Measurements from ENCODE around the gene SMIM5. TPM values are rescaled to one million over a fixed set of nuclear protein-coding genes. Genes with fewer than 3 reads are reported as not detected.
A peak's percentile ranks its signal among the peaks of the same experiment; 100 is the strongest.

The SMIM5 gene
- total RNA-seq, 1 experiment from 2014 or later: 0.09 TPM

DNA sequence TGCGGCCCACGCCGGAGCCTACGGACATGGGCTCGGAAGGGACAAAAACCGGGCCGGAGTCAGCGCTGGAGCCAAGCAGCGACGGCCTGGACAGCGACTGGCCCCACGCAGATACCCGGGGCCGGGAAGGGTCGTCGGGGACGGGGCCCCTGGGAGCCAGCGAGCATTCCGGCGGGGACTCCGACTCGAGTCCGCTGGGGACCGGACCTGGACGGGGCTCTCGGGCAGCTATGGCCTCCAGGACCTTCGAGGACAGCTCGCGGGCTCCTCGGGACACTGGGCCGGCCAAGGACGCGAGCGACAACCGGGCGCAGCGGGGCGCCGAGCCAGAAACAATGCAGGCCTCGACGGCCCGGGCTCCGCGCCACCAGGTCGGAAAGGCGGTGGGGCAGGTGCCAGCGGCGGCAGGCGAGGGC lies 44.6 kb upstream of the SMIM5 start:
- intact Hi-C loops (cut with micrococcal nuclease): loop anchor here (2.0 kb wide), 2 partner anchors 72 to 162 kb away; partner anchors contain the start of gene TSEN54
- ChIA-PET CTCF (interaction anchor here (0.6 to 1.3 kb wide), 2 partner anchors 44 to 46 kb away, joined by 3 read pairs; partner anchors contain the start of gene SMIM5), POLR2A (interaction anchor here (0.7 to 0.9 kb wide), 2 partner anchors 62 to 72 kb away, joined by 3 read pairs; partner anchors contain the start of gene TSEN54)
- BruUV-seq (replicated peaks): no TSS peak
- no peak for DNase-seq (ENCODE audit: unreplicated experiment)
- Mint-ChIP-seq H3K27me3 (ENCODE audit: insufficient read depth, unreplicated experiment) (no peaks in the 10 kb centered on the region), H3K4me3 (ENCODE audit: unreplicated experiment) (no peak overlapping the region), H3K36me3 (ENCODE audit: insufficient read depth, unreplicated experiment) (no peaks in the 10 kb centered on the region), H3K9me3 (ENCODE audit: unreplicated experiment) (no peaks in the 10 kb centered on the region), H3K4me1 (ENCODE audit: insufficient read depth, unreplicated experiment) (no peaks in the 10 kb centered on the region), H3K27ac (ENCODE audit: low read depth, unreplicated experiment) (no peak overlapping the region)
- TF ChIP-seq, protein P1, sequence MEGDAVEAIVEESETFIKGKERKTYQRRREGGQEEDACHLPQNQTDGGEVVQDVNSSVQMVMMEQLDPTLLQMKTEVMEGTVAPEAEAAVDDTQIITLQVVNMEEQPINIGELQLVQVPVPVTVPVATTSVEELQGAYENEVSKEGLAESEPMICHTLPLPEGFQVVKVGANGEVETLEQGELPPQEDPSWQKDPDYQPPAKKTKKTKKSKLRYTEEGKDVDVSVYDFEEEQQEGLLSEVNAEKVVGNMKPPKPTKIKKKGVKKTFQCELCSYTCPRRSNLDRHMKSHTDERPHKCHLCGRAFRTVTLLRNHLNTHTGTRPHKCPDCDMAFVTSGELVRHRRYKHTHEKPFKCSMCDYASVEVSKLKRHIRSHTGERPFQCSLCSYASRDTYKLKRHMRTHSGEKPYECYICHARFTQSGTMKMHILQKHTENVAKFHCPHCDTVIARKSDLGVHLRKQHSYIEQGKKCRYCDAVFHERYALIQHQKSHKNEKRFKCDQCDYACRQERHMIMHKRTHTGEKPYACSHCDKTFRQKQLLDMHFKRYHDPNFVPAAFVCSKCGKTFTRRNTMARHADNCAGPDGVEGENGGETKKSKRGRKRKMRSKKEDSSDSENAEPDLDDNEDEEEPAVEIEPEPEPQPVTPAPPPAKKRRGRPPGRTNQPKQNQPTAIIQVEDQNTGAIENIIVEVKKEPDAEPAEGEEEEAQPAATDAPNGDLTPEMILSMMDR (IDR thresholded peaks at IDR 0.05; ENCODE audit: unreplicated experiment): no peak

DNA sequence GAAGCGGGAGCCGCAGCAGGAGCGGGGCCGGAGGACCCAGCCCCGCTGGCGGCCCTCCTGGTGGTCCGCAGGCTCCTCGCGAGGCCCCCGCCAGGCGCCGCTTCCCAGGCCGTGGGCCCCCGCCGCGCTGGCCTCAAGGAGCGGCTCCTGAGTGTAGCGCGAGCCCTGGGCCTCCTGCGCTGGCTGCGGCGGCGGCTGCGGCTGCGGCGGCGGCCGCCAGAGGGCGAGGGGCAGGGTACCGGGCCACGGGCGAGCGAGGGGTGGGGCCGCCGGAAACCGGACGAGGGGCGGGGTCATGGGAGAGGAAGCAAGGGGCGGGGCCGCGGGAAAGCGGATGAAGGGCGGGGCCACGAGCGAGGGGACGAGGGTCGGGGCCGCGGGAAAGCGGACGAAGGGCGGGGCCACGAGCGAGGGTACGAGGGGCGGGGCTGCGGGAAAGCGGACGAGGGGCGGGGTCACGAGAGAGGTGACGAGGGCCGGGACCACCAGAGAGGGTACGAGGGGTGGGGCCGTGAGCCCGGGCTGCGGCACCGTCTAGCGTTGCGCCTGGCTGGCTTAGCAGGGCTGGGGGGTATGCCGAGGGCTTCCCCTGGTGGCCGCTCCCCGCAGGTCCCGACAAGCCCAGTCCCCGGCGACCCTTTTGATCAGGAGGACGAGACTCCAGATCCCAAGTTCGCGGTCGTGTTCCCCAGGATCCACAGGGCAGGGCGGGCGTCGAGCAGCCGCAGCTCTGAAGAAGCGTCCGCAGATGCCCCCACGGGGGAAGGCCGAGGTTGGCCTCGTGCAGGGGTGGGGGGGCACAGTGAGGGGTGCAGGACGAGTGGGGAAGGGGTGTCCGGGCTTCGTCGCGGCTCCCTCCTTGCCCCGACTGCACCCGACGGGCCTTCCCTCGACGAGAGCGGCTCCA lies 44.0 kb upstream of the SMIM5 start:
- CTCF ChIA-PET: interaction anchor here (0.6 to 1.6 kb wide), 6 partner anchors 12 to 241 kb away, joined by 3 to 6 read pairs (median 3); partner anchors contain the start of gene SMIM5
- POLR2A ChIA-PET: interaction anchor here (0.7 to 1.4 kb wide), 3 partner anchors 15 to 63 kb away, joined by 3 to 4 read pairs (median 3); no protein-coding TSS in a partner anchor
- peak; percentile 85 for DNase-seq (ENCODE audit: unreplicated experiment)
- TF ChIP-seq, protein P1 (IDR thresholded peaks at IDR 0.05; ENCODE audit: unreplicated experiment): peak; percentile 48
- intact Hi-C loops (cut with micrococcal nuclease): loop anchor here (2.0 kb wide), 2 partner anchors 72 to 162 kb away; partner anchors contain the start of gene TSEN54
- Mint-ChIP-seq H3K27me3 (ENCODE audit: insufficient read depth, unreplicated experiment) (no peaks in the 10 kb centered on the region), H3K4me3 (ENCODE audit: unreplicated experiment) (peak overlapping the region; percentile 71), H3K9me3 (ENCODE audit: unreplicated experiment) (no peaks in the 10 kb centered on the region), H3K27ac (ENCODE audit: low read depth, unreplicated experiment) (no peak overlapping the region), H3K4me1 (ENCODE audit: insufficient read depth, unreplicated experiment) (no peaks in the 10 kb centered on the region), H3K36me3 (ENCODE audit: insufficient read depth, unreplicated experiment) (no peaks in the 10 kb centered on the region)
- no TSS peak for BruUV-seq (replicated peaks)

DNA sequence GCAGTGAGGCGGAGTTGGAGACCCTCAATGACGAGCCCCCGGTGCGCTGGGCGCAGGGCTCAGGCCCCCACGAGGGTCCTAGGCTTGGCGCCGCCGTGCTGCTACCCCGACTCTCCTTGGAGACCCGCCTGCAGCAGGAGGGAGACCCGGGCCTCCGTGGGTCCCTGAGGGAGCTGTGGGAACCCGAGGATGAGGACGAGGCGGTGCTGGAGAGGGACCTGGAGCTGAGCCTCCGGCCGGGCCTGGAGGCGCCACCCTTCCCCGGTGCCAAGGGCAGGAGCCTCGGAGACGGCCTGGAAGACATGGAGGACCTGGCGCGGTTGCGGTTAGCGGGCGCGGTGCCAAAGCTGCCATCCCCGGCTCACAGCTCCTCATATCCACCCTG lies 43.3 kb upstream of the SMIM5 start:
- Mint-ChIP-seq H3K4me1 (ENCODE audit: insufficient read depth, unreplicated experiment) (no peaks in the 10 kb centered on the region), H3K27ac (ENCODE audit: low read depth, unreplicated experiment) (no peak overlapping the region), H3K9me3 (ENCODE audit: unreplicated experiment) (no peaks in the 10 kb centered on the region), H3K27me3 (ENCODE audit: insufficient read depth, unreplicated experiment) (no peaks in the 10 kb centered on the region), H3K4me3 (ENCODE audit: unreplicated experiment) (no peak overlapping the region), H3K36me3 (ENCODE audit: insufficient read depth, unreplicated experiment) (no peaks in the 10 kb centered on the region)
- TF ChIP-seq, protein P1 (IDR thresholded peaks at IDR 0.05; ENCODE audit: unreplicated experiment): no peak
- BruUV-seq (replicated peaks): no TSS peak
- intact Hi-C loops (cut with micrococcal nuclease): loop anchor here (2.0 kb wide), 2 partner anchors 73 to 163 kb away; partner anchors contain the start of gene TSEN54
- CTCF ChIA-PET: interaction anchor here (0.6 to 1.6 kb wide), 5 partner anchors 11 to 240 kb away, joined by 3 to 6 read pairs (median 3); partner anchors contain the start of gene SMIM5
- POLR2A ChIA-PET: interaction anchor here (1.3 to 1.5 kb wide), 3 partner anchors 15 to 58 kb away, joined by 3 to 4 read pairs (median 3); no protein-coding TSS in a partner anchor
- DNase-seq (ENCODE audit: unreplicated experiment): no peak

DNA sequence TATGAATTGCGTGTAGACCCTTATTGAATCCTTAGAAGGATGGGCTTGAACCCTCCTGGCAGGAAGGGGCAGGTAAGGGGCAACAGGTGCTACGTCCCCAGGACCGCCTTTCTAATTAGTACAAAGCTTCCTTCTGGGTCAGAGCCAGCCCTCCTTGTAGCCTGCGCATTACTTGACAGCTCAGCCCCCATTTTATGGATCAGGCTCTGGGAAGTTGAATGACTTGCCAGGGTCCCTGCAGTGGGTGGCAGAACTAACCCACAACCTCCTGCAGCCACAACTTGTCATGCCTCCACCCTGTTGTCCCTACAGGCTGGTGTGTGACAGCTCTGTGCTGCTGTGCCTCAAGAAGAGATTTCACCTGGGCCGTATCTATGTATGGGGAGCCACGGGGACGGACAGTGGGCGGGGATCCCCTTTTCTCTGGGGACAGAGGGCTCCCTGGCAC lies 42.9 kb upstream of the SMIM5 start:
- Mint-ChIP-seq H3K27me3 (ENCODE audit: insufficient read depth, unreplicated experiment) (no peaks in the 10 kb centered on the region), H3K27ac (ENCODE audit: low read depth, unreplicated experiment) (no peak overlapping the region), H3K4me1 (ENCODE audit: insufficient read depth, unreplicated experiment) (no peaks in the 10 kb centered on the region), H3K9me3 (ENCODE audit: unreplicated experiment) (no peaks in the 10 kb centered on the region), H3K4me3 (ENCODE audit: unreplicated experiment) (no peak overlapping the region), H3K36me3 (ENCODE audit: insufficient read depth, unreplicated experiment) (no peaks in the 10 kb centered on the region)
- ChIA-PET CTCF (interaction anchor here (0.6 to 1.6 kb wide), 6 partner anchors 11 to 240 kb away, joined by 3 to 6 read pairs (median 3); partner anchors contain the start of gene SMIM5), POLR2A (interaction anchor here (1.3 to 1.5 kb wide), 3 partner anchors 14 to 59 kb away, joined by 3 to 4 read pairs (median 3); no protein-coding TSS in a partner anchor)
- intact Hi-C loops (cut with micrococcal nuclease): no loop called here
- BruUV-seq (replicated peaks): no TSS peak
- no peak for DNase-seq (ENCODE audit: unreplicated experiment)
- TF ChIP-seq, protein P1 (IDR thresholded peaks at IDR 0.05; ENCODE audit: unreplicated experiment): no peak

Data from MCF 10A (cell line).